SJCRH30 (cell line): Measurements from ENCODE around the gene KLB. TPM values are rescaled to one million over a fixed set of nuclear protein-coding genes. Genes with fewer than 3 reads are reported as not detected.

ENCODE experiments used
- DNase-seq, 2 experiments: peaks; one replicate each; pipeline ENCODE4 v3.0.0-alpha.2; 2015 to 2020
- H3K27ac ChIP-seq: fragments of 250-450 bp; sonication (Bioruptor Pico); 2 replicates; pipeline ENCODE4 v1.5.1; 2020; ENCODE audit warnings: mild to moderate bottlenecking, moderate library complexity
- H3K27me3 ChIP-seq: fragments of 250-450 bp; sonication (Bioruptor Pico); 2 replicates; pipeline ENCODE4 v1.5.1; 2020; ENCODE audit warnings: mild to moderate bottlenecking, moderate library complexity
- H3K36me3 ChIP-seq: fragments of 250-450 bp; sonication (Bioruptor Pico); 2 replicates; pipeline ENCODE4 v1.5.1; 2020; ENCODE audit warnings: mild to moderate bottlenecking, moderate library complexity
- H3K4me1 ChIP-seq: fragments of 250-450 bp; sonication (Bioruptor Pico); 2 replicates; pipeline ENCODE4 v1.5.1; 2020; ENCODE audit warnings: mild to moderate bottlenecking, moderate library complexity
- H3K4me3 ChIP-seq: fragments of 250-450 bp; sonication (Bioruptor Pico); 2 replicates; pipeline ENCODE4 v1.5.1; 2020; ENCODE audit warnings: mild to moderate bottlenecking, moderate library complexity
- H3K9me3 ChIP-seq: fragments of 250-450 bp; sonication (Bioruptor Pico); replicated peaks from 2 replicates; pipeline ENCODE4 v1.5.1; 2020; ENCODE audit warnings: mild to moderate bottlenecking, moderate library complexity
- total RNA-seq: library from RNA; depleted of rRNA; stranded (reverse); fragments of >200 nt; shearing (Covaris generic); gene quantifications from 2 replicates; pipeline ENCODE4 v1.2.3, GENCODE V29; 2014; rRNA removed

Gene KLB
- total RNA-seq, 1 experiment from 2014 or later, result 0.02 TPM

- no peaks in the 10 kb centered on the region for H3K9me3 ChIP-seq
- H3K27me3 ChIP-seq, result no peaks in the 10 kb centered on the region
- H3K36me3 ChIP-seq, result peaks cover 36% of the 10 kb centered on the region
Measured at GRCh38 chr4:39497909-39498726, 91.4 kb downstream of the KLB start.

GRCh38 chr4:39498727-39499020, 91.9 kb downstream of the KLB start:
- H3K4me3 ChIP-seq, result no peak overlapping the region

More at GRCh38 chr4:39497909-39498726, 91.4 kb downstream of the KLB start:
- Histone ChIP-seq H3K27ac (no peak overlapping the region), H3K4me3 (no peak overlapping the region), H3K4me1 (no peaks in the 10 kb centered on the region)
- no peak for DNase-seq

More at GRCh38 chr4:39498727-39499020, 91.9 kb downstream of the KLB start:
- no peak overlapping the region for H3K27ac ChIP-seq
- no peak for DNase-seq
- H3K36me3 ChIP-seq, result peaks cover 41% of the 10 kb centered on the region
- no peaks in the 10 kb centered on the region for H3K9me3 ChIP-seq
- H3K27me3 ChIP-seq, result no peaks in the 10 kb centered on the region
- no peaks in the 10 kb centered on the region for H3K4me1 ChIP-seq

Other genes starting within 250 kb of the KLB start
- gene WDR19, start 224.4 kb upstream of the KLB start, total RNA-seq, result 15.9 and 21.1 TPM in 2 replicates
- 70.1 and 77.8 TPM in 2 replicates for gene RFC1, start 40.6 kb upstream of the KLB start, total RNA-seq
- 5,399 and 5,923 TPM in 2 replicates for gene RPL9, start 52.0 kb downstream of the KLB start, total RNA-seq
- 19.7 and 20.3 TPM in 2 replicates for gene LIAS, start 52.1 kb downstream of the KLB start, total RNA-seq
- gene UGDH, start 120.5 kb downstream of the KLB start, total RNA-seq, result 67.3 and 80.3 TPM in 2 replicates
- gene SMIM14, start 231.9 kb downstream of the KLB start, total RNA-seq, result 1.3 and 2.6 TPM in 2 replicates